HG02623 (cell line): ENCODE data around the gene NELL1.
"Not testable (repeated sequence)": the region's sequence is repeated elsewhere in the genome, so short reads cannot be mapped to it uniquely, and the experiment has no call there.

Experiments used
- ATAC-seq: cut with Tn5 transposase; IDR thresholded peaks from one replicate; pipeline ENCODE4 v1.9.1; 2021; ENCODE audit warnings: moderate library complexity; ENCODE audit not compliant: unreplicated experiment

The NELL1 gene

DNA sequence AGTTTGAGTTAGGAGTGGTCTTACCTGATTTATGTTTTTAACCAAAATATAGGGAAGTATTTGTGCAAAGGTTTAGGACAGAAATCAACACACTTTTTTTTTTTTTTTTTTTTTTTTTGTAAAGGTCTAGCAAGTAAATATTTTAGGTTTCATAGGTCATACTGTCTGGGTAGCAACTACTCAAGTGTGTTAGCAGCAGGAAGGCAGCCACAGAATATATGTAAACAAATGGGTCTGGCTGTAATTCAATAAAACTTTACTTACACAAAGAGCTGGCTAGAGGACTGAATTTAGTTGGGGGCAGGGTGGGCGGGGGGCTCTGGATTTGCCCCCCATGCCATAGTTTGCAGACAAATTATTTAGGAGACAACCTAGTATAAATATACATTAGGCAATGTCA lies 510.4 kb downstream of the NELL1 start:
- ATAC-seq, result no peak

DNA sequence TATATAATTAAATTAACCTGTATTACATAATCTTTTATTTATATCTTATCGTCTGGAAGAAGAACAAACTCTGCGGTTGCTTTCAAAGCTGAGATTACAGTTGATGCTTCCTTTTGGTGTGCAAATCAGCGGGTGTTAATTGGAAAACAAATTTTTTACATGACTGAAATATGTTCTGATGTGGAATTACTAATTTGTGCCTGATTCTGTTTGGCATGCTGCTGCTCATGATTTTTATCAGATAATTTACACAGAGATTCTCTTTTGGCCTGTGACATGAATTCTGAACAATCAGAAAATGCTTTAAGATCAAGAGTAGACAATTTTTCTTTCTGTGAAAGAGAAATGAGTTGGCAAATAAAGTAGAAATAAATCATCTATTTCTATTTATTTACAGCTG lies 510.8 kb downstream of the NELL1 start:
- no peak for ATAC-seq

DNA sequence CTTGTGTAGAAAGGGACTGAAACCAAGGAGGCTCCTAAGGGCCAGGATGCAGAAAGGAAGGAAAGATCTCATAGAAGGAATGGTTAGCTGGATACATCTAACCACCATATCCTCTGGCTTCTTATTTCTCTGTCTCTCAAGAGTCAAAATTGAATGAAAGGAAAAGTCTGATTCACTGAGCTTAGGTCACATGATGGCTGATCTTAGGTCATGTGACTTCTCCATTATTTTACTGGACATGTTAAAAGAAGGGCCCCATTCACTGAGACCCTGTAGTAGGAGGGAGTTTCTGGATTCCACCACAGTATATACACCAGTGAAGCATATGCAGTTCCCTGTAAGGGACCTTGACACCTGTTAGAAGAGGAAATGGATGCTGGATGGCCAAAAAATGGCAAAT lies 516.6 kb downstream of the NELL1 start:
- no peak for ATAC-seq

DNA sequence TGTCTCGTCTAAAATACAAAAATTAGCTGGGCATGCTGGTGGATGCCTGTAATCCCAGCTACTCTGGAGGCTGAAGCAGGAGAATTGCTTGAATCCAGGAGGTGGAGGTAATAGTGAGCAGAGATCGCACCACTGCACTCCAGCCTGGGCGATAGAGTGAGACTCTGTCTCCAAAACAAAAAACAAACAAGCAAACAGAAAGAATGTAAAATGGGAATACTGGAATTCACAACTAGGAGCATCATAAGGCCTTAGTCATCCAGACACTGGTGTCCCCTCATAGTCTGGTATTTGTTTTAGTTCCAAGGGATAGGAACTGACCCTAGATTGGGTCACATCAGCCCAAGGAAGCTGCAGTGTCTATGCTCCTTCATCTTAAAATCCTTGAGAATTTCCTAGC lies 520.8 kb downstream of the NELL1 start:
- ATAC-seq, result no peak

DNA sequence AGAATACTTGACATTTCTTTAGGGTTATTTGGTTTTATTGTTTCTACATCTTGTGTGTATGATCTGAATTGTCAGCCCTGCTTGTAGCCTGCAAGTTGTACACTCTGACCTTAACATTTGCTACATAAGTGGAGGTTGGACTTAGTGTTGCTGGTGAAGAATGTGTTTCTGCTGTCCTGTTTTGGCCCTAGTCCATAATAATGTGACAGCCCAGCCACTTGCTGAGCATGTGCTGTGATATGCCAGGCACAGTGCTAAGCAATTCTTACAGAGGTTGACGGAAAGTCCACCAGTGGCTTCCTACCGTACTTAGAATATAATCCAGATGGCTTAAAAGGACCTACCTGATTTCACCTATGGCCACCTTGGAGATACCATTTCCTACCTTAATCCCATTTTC lies 526.6 kb downstream of the NELL1 start:
- no peak for ATAC-seq

DNA sequence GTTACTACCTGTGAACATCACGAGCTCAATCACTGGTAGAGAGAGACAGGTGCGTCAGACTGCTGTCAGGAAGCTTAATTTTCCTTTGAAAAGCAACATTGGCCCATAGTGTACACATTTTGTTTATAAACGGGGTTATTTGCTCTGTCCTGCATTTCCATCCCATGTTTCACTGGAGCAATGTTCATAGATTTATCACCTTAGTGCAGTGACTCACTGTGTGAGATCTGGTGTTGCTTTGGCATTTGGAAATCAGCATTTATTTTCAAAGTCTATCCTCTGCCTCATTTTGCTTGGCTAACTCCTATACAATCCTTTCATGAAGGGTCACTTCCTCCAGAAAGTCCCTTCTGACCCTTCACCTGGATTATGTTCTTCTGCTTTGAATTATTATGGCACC lies 529.1 kb downstream of the NELL1 start:
- no peak for ATAC-seq

DNA sequence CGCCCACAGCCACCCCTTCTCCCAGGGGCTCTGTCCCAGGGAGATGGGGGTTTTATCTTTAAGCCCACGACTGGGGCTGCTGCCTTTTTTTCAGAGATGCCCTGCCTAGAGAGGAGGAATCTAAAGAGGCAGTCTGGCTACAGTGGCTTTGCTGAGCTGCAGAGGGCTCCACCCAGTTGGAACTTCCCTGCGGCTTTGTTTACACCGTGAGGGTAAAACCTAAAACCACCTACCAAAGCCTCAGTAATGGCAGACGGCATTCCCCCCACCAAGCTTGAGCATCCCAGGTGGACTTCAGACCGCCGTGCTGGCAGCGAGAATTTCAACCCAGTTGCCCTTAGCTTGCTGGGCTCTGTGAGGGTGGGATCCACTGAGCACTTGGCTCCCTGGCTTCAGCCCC lies 535.8 kb downstream of the NELL1 start:
- no peak for ATAC-seq

DNA sequence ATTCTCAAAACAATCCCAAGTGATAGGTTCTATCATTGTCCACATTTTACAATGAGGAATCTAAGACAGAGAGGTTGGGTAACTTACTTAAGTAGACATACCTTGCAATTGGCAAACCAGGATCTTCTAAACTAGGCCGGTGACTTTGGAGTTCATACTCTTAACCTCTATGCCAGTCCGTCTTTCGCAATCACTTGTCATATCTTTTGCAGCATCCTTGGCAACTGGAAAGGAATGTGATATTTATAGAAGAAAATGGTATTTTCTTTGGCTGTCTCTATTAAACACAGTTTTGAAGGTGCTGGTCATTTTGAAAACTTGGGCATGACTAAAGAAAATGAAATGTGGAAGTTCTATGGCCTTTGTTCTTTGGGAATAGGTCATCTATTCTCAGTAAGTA lies 556.5 kb downstream of the NELL1 start:
- no peak for ATAC-seq

DNA sequence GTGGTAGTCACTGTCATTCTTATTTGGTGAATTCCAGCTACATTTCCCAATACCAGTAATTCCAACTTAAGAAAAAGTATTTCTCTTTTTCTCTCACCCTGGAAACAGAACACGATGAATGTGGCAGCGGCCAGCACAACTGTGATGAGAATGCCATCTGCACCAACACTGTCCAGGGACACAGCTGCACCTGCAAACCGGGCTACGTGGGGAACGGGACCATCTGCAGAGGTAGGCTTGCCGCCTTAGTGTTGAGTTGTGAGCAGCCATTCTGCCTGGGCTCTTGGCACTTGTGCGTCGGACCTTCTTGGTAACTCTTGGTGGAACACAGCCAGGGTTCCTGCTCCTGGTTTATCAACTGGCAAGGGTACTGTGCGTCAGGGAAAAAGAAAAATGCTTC lies 559.8 kb downstream of the NELL1 start:
- no peak for ATAC-seq

DNA sequence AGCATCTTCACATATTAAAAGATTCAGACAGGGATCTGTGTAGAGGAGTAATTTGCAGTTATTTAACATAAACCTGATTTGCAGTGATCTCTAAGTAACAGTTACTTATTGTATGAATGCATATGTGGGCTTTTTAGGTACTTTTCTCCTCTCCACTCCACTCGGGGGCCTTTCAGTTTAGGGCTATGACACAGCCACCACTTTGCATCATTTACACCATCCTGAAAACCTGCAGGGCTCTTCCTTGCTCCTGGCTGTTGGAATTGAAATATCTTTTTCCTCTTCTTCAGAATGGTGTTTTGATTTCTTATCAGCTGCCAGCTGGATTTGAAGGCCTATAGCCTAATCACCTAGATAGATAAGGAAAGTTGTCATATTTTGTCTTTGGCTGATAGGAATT lies 580.8 kb downstream of the NELL1 start:
- no peak for ATAC-seq

DNA sequence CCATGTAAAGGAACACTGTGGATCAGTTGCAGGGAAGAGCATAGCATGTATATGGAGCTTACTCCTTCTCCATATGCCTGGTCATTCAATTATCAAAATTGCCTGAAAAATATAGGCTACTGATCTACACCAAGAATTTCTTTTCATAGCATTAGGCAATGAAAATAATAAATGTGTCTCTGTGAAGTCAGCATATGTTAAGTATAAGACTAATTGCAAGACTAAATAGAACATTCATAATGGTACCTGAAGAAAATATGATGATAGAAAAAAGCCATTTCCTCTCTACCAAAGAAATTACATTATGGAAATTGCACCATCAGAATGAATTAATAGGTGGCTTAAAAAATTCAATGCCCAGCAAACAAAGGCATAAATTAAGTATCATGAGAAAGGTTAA lies 584.7 kb downstream of the NELL1 start:
- ATAC-seq, result no peak

DNA sequence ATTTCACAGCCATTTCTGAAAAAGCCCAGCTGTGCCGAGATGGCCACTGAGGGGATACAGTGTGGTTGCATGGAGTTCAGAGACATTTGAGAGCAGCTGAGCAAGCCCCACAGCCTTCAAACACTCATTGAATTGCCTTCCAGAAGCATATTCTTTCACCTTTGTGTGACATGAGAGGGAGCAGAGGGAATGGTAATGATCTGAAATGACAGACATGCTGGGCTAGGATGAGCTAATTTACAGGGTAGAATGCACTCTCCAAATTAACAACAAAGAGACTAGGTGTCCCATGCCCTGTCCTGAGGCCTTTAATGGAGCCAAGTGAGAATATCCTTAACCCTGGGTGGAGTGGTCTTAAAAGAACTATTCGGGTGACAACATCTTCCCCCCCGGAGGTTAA lies 585.4 kb downstream of the NELL1 start:
- ATAC-seq, result no peak

DNA sequence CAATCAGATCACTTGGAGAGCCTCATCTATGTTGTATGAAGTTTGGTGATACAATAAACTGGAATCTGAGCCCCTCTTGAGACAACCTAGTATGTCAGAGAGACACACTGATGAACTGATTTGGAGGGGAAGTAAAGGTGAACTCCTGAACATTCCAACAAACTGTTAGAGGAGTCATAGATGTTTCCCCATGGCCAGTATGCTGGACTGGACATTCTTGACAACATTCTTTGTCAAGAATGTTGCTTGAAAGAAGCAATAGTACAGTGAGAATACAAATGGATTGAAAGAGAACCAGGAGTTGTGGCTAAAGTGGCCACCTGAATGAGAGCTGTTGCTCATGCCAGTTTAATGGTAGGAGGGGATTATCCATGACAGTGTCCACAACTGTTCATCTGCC lies 588.1 kb downstream of the NELL1 start:
- no peak for ATAC-seq

DNA sequence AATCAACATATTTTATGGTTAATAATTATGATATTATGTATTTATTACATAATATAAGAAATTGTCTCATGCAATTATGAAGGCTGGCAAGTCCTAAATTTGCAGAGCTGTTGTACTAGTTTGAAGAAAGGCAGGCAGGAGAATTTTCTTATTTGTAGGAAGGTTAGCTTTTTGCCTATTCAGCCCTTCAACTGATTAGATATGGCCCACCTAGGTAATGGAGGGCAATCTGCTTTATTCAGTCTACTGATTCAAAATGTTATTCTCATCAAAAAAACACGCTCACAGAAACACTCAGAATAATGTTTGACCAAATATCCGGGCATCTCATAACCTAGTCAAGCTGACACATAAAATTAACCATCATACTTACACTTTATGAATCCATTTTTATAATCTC lies 589.0 kb downstream of the NELL1 start:
- ATAC-seq, result no peak

DNA sequence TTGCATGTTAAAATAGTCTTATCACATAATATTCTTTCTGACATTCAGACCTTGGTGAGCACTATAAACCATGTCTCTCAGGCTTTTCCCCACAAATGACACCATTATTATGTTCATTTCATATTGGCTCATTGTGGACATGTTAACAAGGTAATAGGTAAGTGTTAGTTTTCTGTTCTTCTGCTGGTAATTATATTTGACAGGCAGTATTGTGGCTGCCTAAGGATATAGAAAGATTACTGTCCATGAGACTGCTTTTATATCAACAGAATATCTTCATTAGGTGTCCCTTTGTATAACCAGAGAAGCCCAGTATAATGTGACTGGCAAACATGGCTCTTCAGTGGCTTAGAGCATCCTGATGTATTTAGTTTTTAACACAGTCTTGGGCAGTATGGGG lies 590.7 kb downstream of the NELL1 start:
- no peak for ATAC-seq

DNA sequence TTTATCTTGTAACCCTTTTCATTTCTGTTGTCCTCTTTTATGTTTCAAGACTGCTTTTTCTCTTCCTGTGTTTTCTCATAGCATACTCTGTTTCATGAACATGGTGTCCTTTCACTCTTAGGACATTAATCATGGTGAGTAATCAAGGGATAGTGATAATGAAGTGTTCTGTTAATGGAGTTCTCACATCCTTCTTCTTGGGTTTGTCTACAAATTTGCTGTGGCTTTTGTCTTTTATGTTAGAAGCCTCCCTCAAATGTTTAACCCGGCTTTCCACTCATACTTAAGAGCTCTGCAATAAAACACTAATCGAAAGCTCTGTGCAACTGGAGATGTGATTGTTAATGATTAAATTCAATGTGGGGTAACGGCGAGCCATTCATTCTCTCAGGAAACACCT lies 593.6 kb downstream of the NELL1 start:
- no peak for ATAC-seq

DNA sequence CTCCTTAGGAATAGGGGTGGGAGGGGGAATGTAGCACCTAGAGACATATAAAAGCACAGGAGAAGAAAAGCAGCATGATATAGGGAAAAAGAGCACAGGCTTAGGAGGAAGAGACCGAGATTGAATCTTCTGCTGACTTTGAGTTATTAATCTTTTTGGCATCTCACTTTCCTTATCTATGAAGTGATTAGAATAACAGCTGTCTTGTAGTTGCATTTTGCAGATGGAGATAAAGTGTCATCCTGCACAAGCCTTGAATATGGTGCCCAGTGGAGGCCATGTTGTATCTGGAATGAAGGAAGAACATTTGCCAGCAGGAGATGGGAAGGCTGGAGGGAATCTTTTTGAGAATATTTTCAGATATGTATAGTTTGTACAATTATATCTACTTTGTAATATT lies 594.7 kb downstream of the NELL1 start:
- no peak for ATAC-seq

DNA sequence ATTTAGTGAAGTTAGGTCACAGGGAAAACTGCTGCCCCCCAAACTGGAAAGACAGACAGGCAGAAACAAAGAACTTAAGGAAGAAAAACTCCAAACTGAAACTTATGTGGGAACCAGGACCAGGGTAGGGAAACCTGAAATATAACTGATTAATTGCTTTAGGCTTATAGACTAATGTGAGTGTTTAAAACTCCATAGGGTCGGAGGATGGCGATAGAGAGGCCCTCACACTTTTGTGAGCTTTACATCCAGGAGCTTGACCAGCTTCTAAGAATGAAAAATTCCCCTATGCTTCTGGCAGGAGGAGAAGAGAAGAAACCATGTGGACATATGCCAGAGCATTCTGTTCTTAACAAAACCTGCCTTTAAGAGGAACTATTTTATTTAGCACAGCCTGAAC lies 598.6 kb downstream of the NELL1 start:
- no peak for ATAC-seq

DNA sequence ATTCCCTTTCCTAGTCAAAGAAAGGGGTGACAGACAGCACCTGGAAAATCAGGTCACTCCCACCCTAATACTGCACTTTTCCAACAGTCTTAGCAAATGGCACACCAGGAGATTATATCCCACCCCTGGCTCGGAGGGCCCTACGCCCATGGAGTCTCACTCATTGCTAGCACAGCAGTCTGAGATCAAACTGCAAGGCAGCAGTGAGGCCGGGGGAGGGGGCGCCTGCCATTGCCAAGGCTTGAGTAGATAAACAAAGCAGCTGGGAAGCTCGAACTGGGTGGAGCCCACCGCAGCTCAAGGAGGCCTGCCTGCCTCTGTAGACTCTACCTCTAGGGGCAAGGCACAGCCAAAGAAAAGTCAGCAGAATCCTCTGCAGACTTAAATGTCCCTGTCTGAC lies 602.8 kb downstream of the NELL1 start:
- ATAC-seq, result not testable (repeated sequence)

DNA sequence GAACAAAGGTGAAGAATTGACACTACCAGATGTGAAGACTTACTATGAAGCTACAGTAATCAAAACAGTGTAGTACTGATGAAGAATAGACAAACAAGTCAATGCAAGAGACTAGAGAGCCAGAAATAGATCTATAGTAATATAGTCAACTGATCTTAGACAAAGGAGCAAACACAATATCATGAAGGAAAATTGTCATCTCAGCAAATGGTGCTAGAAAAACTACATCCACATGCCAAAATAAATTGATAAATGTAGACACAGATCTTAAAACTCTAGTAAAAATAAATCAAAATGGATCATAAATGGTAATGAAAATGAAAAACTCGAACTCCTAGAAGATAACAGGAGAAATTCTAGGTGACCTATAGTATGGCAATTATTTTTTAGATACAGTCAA lies 609.5 kb downstream of the NELL1 start:
- ATAC-seq, result no peak

DNA sequence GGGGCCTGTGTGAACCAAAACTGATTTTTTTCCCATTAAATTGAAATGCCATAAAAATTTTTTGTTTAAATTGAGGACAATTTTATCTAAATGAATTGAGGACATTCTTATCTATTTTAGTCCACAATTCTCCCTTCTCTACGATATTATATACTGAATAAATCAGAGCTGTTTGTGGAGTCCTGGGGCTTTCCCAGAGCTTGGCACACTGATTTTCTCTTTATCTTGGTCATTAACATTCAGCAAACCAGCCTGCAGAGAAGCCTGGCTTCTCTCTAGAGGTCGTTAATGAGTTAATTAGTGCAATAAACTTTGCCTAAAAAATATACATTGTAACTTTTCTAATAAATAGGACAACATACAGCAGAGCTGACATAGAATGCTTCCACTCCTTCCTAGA lies 615.7 kb downstream of the NELL1 start:
- no peak for ATAC-seq

DNA sequence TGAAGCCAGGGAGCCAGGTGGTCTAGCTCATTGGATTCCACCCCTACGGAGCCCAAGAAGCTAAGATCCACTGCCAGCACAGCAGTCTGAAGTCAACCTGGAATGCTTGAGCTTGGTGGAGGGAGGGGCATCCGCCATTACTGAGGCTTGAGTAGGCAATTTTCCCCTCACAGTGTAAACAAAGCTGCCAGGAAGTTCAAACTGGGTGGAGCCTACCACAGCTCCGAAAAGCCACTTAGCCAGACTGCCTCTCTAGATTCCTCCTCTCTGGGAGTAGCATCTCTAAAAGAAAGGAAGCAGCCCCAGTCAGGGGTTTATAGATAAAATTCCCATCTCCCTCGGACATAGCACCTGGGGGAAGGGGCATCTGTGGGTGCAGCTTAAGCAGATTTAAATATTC lies 620.3 kb downstream of the NELL1 start:
- ATAC-seq, result no peak

DNA sequence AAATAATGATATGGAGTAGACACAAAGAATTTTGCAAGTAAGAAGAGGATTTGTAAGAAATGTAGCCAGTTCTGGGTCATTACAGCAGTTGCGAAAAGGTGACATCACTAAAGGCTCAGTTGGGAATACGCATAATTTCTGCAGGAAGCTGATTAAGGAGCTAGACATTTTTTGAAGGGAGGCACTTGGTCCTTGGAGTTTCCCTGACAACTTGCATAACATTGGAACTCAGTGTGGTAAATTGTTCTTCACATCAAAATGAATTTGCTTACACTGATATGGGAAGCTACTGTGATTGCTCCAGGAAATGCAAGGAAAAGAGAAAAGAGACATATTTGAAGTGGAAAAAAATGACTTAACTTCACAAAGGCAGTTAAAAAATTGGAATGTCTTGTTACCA lies 626.1 kb downstream of the NELL1 start:
- ATAC-seq, result no peak

DNA sequence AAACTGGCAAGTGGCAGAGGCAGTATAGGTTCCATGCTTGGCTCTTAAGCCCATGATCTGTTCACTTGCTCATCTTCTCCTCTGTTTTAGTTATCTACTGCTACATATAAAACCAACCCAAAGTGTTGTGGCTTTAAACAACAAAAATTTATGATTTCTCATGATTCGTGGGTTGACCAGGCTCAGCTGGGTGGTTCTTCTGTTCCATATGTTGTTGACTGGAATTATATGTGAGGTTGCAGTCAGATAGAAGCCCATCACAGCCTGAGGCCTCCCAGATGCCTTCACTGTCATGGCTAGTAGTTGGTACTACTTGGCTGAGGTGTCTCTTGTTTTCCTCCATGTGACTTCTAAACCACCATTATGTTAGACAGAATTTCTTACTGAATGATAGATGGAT lies 632.6 kb downstream of the NELL1 start:
- ATAC-seq, result no peak
